ENCODE data around the gene SORL1.

- TF ChIP-seq POLR2A (IDR thresholded peaks at IDR 0.05; ENCODE audit: low read depth, low read length) = no peak; the same call in 1 of the 2 replicates
- TF ChIP-seq POLR2AphosphoS5 (IDR thresholded peaks at IDR 0.05; ENCODE audit: low read depth, low read length) = no peak
- TF ChIP-seq TAF1 (IDR thresholded peaks at IDR 0.05; ENCODE audit: borderline replicate concordance, low read depth, low read length) = no peak
These were observed 182.8 kb downstream of the SORL1 start for GRCh38 chr11:121634889-121635288.
